HCT116 (cell line): ENCODE results near the gene CERK. TPM values are rescaled to one million over a fixed set of nuclear protein-coding genes. Genes with fewer than 3 reads are reported as not detected.

ENCODE experiments used
- ATAC-seq: fragments of 200-7000 bp; cut with Tn5 transposase; 2 replicates; pipeline ENCODE4 v1.9.1; 2020; ENCODE audit warnings: mild to moderate bottlenecking, moderate library complexity
- BruUV-seq: library from RNA; stranded (reverse); fragments of 400-500 nt; replicated peaks from 2 replicates; lab custom pipeline; 2021; lab: Mats Ljungman, UMichigan
- CTCF ChIA-PET: fragments of 300-600 bp; sonication (Branson Sonifier 250); formaldehyde crosslinking; loops from one replicate; lab custom pipeline; 2021; ENCODE audit warnings: antibody characterized with exemption; lab: Charles Lee
- POLR2A ChIA-PET: fragments of 300-600, 350-600 bp; sonication (Branson Sonifier 250); formaldehyde crosslinking; loops from one replicate; lab custom pipeline; 2021; ENCODE audit warnings: antibody characterized with exemption; lab: Charles Lee
- RAD21 ChIA-PET, 2 experiments: fragments of 300-600 bp; sonication (Branson Sonifier 250); formaldehyde crosslinking; loops; one replicate each; lab custom pipeline; 2023; ENCODE audit warnings: low total read pairs in 2 of 2; ENCODE audit not compliant: uncharacterized antibody in 2 of 2, unreplicated experiment in 2 of 2, low non-redundant PET in 1 of 2; lab: Charles Lee
- DNase-seq: peaks from one replicate; pipeline ENCODE4 v3.0.0-alpha.2; 2010; ENCODE audit warnings: low read depth, low spot score
- H2AFZ ChIP-seq: fragments of 200-600 bp; shearing (Covaris generic), sonication (generic); 2 replicates; pipeline ENCODE4 v1.6.1; 2017; ENCODE audit warnings: low read depth, mixed run types, mixed read lengths, antibody characterized with exemption, low read length; ENCODE audit not compliant: poor library complexity, severe bottlenecking
- H3K27ac ChIP-seq: 2 replicates; pipeline ENCODE4 v1.5.1; 2012; ENCODE audit warnings: low read depth, low read length
- H3K27me3 ChIP-seq: fragments of 200-600 bp; sonication (generic); 2 replicates; pipeline ENCODE4 v1.6.1; 2016; ENCODE audit warnings: mixed run types, low read length, mixed read lengths; ENCODE audit not compliant: insufficient read depth
- H3K36me3 ChIP-seq, 2 experiments: fragments of 200-500 bp in 1 of 2; fragments of 200-600 bp in 1 of 2; sonication (Bioruptor generic) in 1 of 2; sonication (generic) in 1 of 2; 2 replicates each; pipeline versions ENCODE4 v1.5.1 to v1.6.1; 2014 to 2016; ENCODE audit warnings: low read length in 2 of 2, inconsistent platforms in 1 of 2, mixed read lengths in 1 of 2, mixed run types in 1 of 2; ENCODE audit not compliant: insufficient read depth in 2 of 2, control insufficient read depth in 1 of 2
- H3K4me1 ChIP-seq, 2 experiments: fragments of 200-600 bp in 1 of 2; sonication (generic) in 1 of 2; 2 replicates each; pipeline versions ENCODE4 v1.5.1 to v1.6.1; 2012 to 2017; ENCODE audit warnings: low read length in 2 of 2, inconsistent platforms in 1 of 2, mild to moderate bottlenecking in 1 of 2, mixed read lengths in 1 of 2, mixed run types in 1 of 2, moderate library complexity in 1 of 2; ENCODE audit not compliant: insufficient read depth in 2 of 2, control insufficient read depth in 1 of 2
- H3K4me2 ChIP-seq: fragments of 200-600 bp; sonication (generic); 2 replicates; pipeline ENCODE4 v1.6.1; 2017; ENCODE audit warnings: mixed run types, low read length, mixed read lengths
- H3K4me3 ChIP-seq, 2 experiments: fragments of 200-600 bp in 1 of 2; sonication (generic) in 1 of 2; replicated peaks in 1 of 2; 2 replicates each; pipeline ENCODE4 v1.5.1; 2011 to 2016; ENCODE audit warnings: low read length in 2 of 2, control low read depth in 1 of 2, low read depth in 1 of 2, mild to moderate bottlenecking in 1 of 2, mixed read lengths in 1 of 2, mixed run types in 1 of 2
- H3K79me2 ChIP-seq: fragments of 200-600 bp; sonication (generic); 2 replicates; pipeline ENCODE4 v1.6.1; 2017; ENCODE audit warnings: mild to moderate bottlenecking, mixed run types, low read length, moderate library complexity, mixed read lengths; ENCODE audit not compliant: insufficient read depth
- H3K9ac ChIP-seq: fragments of 200-600 bp; sonication (generic); 2 replicates; pipeline ENCODE4 v1.6.1; 2016; ENCODE audit warnings: low read length, mixed read lengths
- H3K9me2 ChIP-seq: fragments of 200-600 bp; sonication (generic), shearing (Covaris generic); 2 replicates; pipeline ENCODE4 v1.6.1; 2017; ENCODE audit warnings: mixed run types, mild to moderate bottlenecking, moderate library complexity; ENCODE audit not compliant: insufficient read depth
- H3K9me3 ChIP-seq, 2 experiments: fragments of 200-500 bp in 1 of 2; fragments of 200-600 bp in 1 of 2; sonication (Bioruptor generic) in 1 of 2; sonication (generic) in 1 of 2; 2 replicates each; pipeline ENCODE4 v1.6.1; 2014 to 2017; ENCODE audit warnings: low read length in 2 of 2, mixed read lengths in 2 of 2, inconsistent platforms in 1 of 2, low read depth in 1 of 2, mild to moderate bottlenecking in 1 of 2, mixed run types in 1 of 2, moderate library complexity in 1 of 2; ENCODE audit not compliant: control insufficient read depth in 1 of 2, insufficient read depth in 1 of 2
- H4K20me1 ChIP-seq: fragments of 200-600 bp; sonication (generic), shearing (Covaris generic); 2 replicates; pipeline ENCODE4 v1.6.1; 2017; ENCODE audit warnings: mixed run types, mild to moderate bottlenecking, moderate library complexity; ENCODE audit not compliant: insufficient read depth
- ATF3 ChIP-seq: IDR thresholded peaks from 2 replicates; pipeline ENCODE4 v1.6.1; 2012
- CBX3 ChIP-seq: IDR thresholded peaks from 2 replicates; pipeline ENCODE4 v1.6.1; 2012; ENCODE audit warnings: low read depth
- CEBPB ChIP-seq: IDR thresholded peaks from 2 replicates; pipeline ENCODE4 v1.6.1; 2012; ENCODE audit warnings: low read depth
- CTCF ChIP-seq, 3 experiments: fragments of 200-600 bp in 1 of 3; sonication (generic) in 1 of 3; IDR thresholded peaks in 2 of 3; conservative IDR thresholded peaks in 1 of 3; 2 replicates each; pipeline ENCODE4 v1.5.1; 2012 to 2017; ENCODE audit warnings: low read depth in 2 of 3, low read length in 2 of 3, antibody characterized with exemption in 1 of 3, borderline replicate concordance in 1 of 3, control low read depth in 1 of 3, mild to moderate bottlenecking in 1 of 3, mixed read lengths in 1 of 3, mixed run types in 1 of 3, moderate library complexity in 1 of 3; ENCODE audit not compliant: insufficient read depth in 1 of 3
- EGR1 ChIP-seq: IDR thresholded peaks from 2 replicates; pipeline ENCODE4 v1.6.1; 2012; ENCODE audit warnings: low read depth
- EZH2 ChIP-seq: fragments of 200-600 bp; sonication (generic); IDR thresholded peaks from 2 replicates; pipeline ENCODE4 v1.6.1; 2017; ENCODE audit warnings: antibody characterized with exemption, mixed run types
- EZH2phosphoT487 ChIP-seq: fragments of 200-600 bp; IDR thresholded peaks from 2 replicates; pipeline ENCODE4 v1.6.1; 2018; ENCODE audit warnings: antibody characterized with exemption, borderline replicate concordance
- FOSL1 ChIP-seq: IDR thresholded peaks from 2 replicates; pipeline ENCODE4 v1.6.1; 2012; ENCODE audit warnings: low read depth
- MAX ChIP-seq: IDR thresholded peaks from 2 replicates; pipeline ENCODE4 v1.6.1; 2012
- POLR2A ChIP-seq: IDR thresholded peaks from 2 replicates; pipeline ENCODE4 v1.7.0; 2011; ENCODE audit warnings: borderline replicate concordance; ENCODE audit not compliant: insufficient read depth, insufficient read length; ENCODE audit errors: extremely low read depth
- POLR2AphosphoS5 ChIP-seq: IDR thresholded peaks from 2 replicates; pipeline ENCODE4 v1.6.1; 2011; ENCODE audit warnings: mild to moderate bottlenecking, low read depth, low read length, moderate library complexity
- RAD21 ChIP-seq: IDR thresholded peaks from 2 replicates; pipeline ENCODE4 v1.6.1; 2012; ENCODE audit warnings: low read depth, mild to moderate bottlenecking
- REST ChIP-seq: IDR thresholded peaks from 2 replicates; pipeline ENCODE4 v1.6.1; 2012; ENCODE audit warnings: low read depth
- SIN3A ChIP-seq: IDR thresholded peaks from 2 replicates; pipeline ENCODE4 v1.6.1; 2012; ENCODE audit warnings: low read depth
- SRF ChIP-seq: IDR thresholded peaks from 2 replicates; pipeline ENCODE4 v1.6.1; 2012; ENCODE audit warnings: low read depth
- TCF7L2 ChIP-seq: IDR thresholded peaks from 2 replicates; pipeline ENCODE4 v1.7.0; 2011; ENCODE audit warnings: borderline replicate concordance, inconsistent platforms; ENCODE audit not compliant: insufficient read depth, insufficient read length; ENCODE audit errors: extremely low read depth
- YY1 ChIP-seq: IDR thresholded peaks from 2 replicates; pipeline ENCODE4 v1.6.1; 2011; ENCODE audit warnings: low read length, low read depth, moderate library complexity, mild to moderate bottlenecking; ENCODE audit not compliant: insufficient replicate concordance; ENCODE audit errors: extremely low read depth
- ZBTB33 ChIP-seq: IDR thresholded peaks from 2 replicates; pipeline ENCODE4 v1.6.1; 2011; ENCODE audit warnings: mild to moderate bottlenecking, low read length, moderate library complexity; ENCODE audit not compliant: insufficient replicate concordance; ENCODE audit errors: extremely low read depth
- ZFX ChIP-seq: fragments of 450-650 bp; IDR thresholded peaks from 2 replicates; pipeline ENCODE4 v1.6.1; 2017
- ZNF274 ChIP-seq: fragments of 200-500 bp; sonication (Bioruptor generic); IDR thresholded peaks from 2 replicates; pipeline ENCODE4 v1.6.1; 2014; ENCODE audit warnings: mild to moderate bottlenecking, low read depth, low read length, inconsistent platforms
- intact Hi-C: fragments of 100-400 bp; cut with micrococcal nuclease; formaldehyde crosslinking; loops from 2 replicates; pipeline ENCODE4 v1.10.0; 2022
- total RNA-seq: library from RNA; stranded (reverse); gene quantifications from one replicate; pipeline ENCODE4 v1.2.1, GENCODE V29; 2021; ENCODE audit not compliant: unreplicated experiment

CERK gene
- total RNA-seq, 1 experiment from 2014 or later = 35.0 TPM

- H3K4me1 ChIP-seq = no peaks in the 10 kb centered on the region
- no peak overlapping the region for H3K4me3 ChIP-seq
- peaks cover 19 to 26% of the 10 kb centered on the region in 2 experiments for H3K36me3 ChIP-seq
- BruUV-seq = no TSS peak
- H3K27me3 ChIP-seq = no peaks in the 10 kb centered on the region
- CTCF ChIA-PET = no interaction called here
- RAD21 ChIA-PET = no interaction called here
- H3K9me2 ChIP-seq = no peaks in the 10 kb centered on the region
- no peak overlapping the region for H2AFZ ChIP-seq
- TF ChIP-seq TCF7L2 (no peak), EZH2phosphoT487 (no peak), RAD21 (no peak), MAX (no peak), CTCF (IDR thresholded peaks at IDR 0.05 in 2 of 3, conservative IDR thresholded peaks at IDR 0.05 in 1 of 3; ENCODE audit: borderline replicate concordance in 1 of 3, insufficient read depth in 1 of 3, low read depth in 2 of 3, low read length in 2 of 3) (no peak), ATF3 (no peak), POLR2A (no peak), SRF (no peak), EZH2 (no peak), CEBPB (no peak), ZNF274 (no peak), ZFX (no peak), REST (no peak), FOSL1 (no peak), EGR1 (no peak), YY1 (no peak), ZBTB33 (no peak), CBX3 (no peak), POLR2AphosphoS5 (no peak), SIN3A (no peak)
- TF ChIP-seq, all 23 proteins: peak for 0
- intact Hi-C loops = no loop called here
- Histone ChIP-seq H3K9ac (no peak overlapping the region), H3K4me2 (no peak overlapping the region), H4K20me1 (no peaks in the 10 kb centered on the region), H3K27ac (no peak overlapping the region), H3K79me2 (no peaks in the 10 kb centered on the region), H3K9me3 (no peaks in the 10 kb centered on the region)
- ATAC-seq = no peak
- no peak for DNase-seq
- POLR2A ChIA-PET = no interaction called here
Observed at GRCh38 chr22:46690146-46690545, 47.9 kb downstream of the CERK start.
